Measurements from ENCODE around the gene IQSEC1. TPM values are rescaled to one million over a fixed set of nuclear protein-coding genes. Genes with fewer than 3 reads are reported as not detected.

The IQSEC1 gene
- total RNA-seq, 1 donor from 2014 or later, result 34.2 TPM

GRCh38 chr3:12871404-12871983, 201.7 kb downstream of the IQSEC1 start:
- DNase-seq (ENCODE audit: low spot score, unreplicated experiment), result no peak
- TF ChIP-seq, protein P1, sequence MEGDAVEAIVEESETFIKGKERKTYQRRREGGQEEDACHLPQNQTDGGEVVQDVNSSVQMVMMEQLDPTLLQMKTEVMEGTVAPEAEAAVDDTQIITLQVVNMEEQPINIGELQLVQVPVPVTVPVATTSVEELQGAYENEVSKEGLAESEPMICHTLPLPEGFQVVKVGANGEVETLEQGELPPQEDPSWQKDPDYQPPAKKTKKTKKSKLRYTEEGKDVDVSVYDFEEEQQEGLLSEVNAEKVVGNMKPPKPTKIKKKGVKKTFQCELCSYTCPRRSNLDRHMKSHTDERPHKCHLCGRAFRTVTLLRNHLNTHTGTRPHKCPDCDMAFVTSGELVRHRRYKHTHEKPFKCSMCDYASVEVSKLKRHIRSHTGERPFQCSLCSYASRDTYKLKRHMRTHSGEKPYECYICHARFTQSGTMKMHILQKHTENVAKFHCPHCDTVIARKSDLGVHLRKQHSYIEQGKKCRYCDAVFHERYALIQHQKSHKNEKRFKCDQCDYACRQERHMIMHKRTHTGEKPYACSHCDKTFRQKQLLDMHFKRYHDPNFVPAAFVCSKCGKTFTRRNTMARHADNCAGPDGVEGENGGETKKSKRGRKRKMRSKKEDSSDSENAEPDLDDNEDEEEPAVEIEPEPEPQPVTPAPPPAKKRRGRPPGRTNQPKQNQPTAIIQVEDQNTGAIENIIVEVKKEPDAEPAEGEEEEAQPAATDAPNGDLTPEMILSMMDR (IDR thresholded peaks at IDR 0.05; ENCODE audit: unreplicated experiment), result no peak
- no peaks in the 10 kb centered on the region for H3K9me3 Mint-ChIP-seq (ENCODE audit: low read depth)
- H3K36me3 Mint-ChIP-seq (ENCODE audit: insufficient read depth), result no peaks in the 10 kb centered on the region
- peaks cover 22% of the 10 kb centered on the region for H3K27me3 Mint-ChIP-seq
- peaks cover 10% of the 10 kb centered on the region for H3K4me1 Mint-ChIP-seq (ENCODE audit: low read depth)
- no peak overlapping the region for H3K4me3 Mint-ChIP-seq (ENCODE audit: low read depth)
- no peak overlapping the region for H3K27ac Mint-ChIP-seq

DNA sequence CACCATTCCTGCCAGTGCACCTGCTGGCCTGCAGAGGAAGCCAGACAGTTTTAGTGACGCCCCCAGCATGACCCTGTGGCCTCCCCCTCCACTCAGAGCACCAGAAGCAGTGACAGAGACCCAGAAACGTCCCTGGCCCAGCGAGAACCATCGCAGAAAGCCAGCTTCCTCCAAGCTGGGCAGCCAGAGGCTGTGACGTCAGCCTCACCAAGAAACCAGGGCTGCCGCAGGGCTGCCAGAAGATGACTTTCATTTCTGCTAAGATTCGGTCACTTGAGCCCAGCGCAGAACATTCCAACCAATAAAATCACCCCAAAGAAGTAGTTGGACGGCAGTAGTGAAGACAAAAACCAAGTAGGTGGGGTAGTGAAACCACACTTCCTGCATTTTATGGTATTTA, 202.3 kb downstream of the IQSEC1 start:
- TF ChIP-seq, protein P1 (IDR thresholded peaks at IDR 0.05; ENCODE audit: unreplicated experiment), result no peak
- Mint-ChIP-seq H3K27me3 (peaks cover 22% of the 10 kb centered on the region), H3K27ac (peak overlapping the region; percentile 63), H3K36me3 (ENCODE audit: insufficient read depth) (no peaks in the 10 kb centered on the region), H3K4me3 (ENCODE audit: low read depth) (no peak overlapping the region), H3K4me1 (ENCODE audit: low read depth) (peaks cover 9% of the 10 kb centered on the region), H3K9me3 (ENCODE audit: low read depth) (no peaks in the 10 kb centered on the region)
- DNase-seq (ENCODE audit: low spot score, unreplicated experiment), result no peak

- H3K4me3 Mint-ChIP-seq (ENCODE audit: low read depth), result peak overlapping the region; percentile 77
Observed at GRCh38 chr3:12869035-12869621, 204.1 kb downstream of the IQSEC1 start.

GRCh38 chr3:12868039-12869034, 204.9 kb downstream of the IQSEC1 start:
- Mint-ChIP-seq H3K27ac (peak overlapping the region; percentile 75), H3K27me3 (peaks cover 22% of the 10 kb centered on the region), H3K36me3 (ENCODE audit: insufficient read depth) (peaks cover 2% of the 10 kb centered on the region), H3K4me3 (ENCODE audit: low read depth) (peak overlapping the region; percentile 77), H3K4me1 (ENCODE audit: low read depth) (peaks cover 10% of the 10 kb centered on the region), H3K9me3 (ENCODE audit: low read depth) (peaks cover 5% of the 10 kb centered on the region)
- TF ChIP-seq, protein P1 (IDR thresholded peaks at IDR 0.05; ENCODE audit: unreplicated experiment), result peak; percentile 93
- DNase-seq (ENCODE audit: low spot score, unreplicated experiment), result peak; percentile 73

More at GRCh38 chr3:12869035-12869621, 204.1 kb downstream of the IQSEC1 start:
- peak; percentile 72 for DNase-seq (ENCODE audit: low spot score, unreplicated experiment)
- TF ChIP-seq, protein P1 (IDR thresholded peaks at IDR 0.05; ENCODE audit: unreplicated experiment), result no peak
- Mint-ChIP-seq H3K9me3 (ENCODE audit: low read depth) (peaks cover 5% of the 10 kb centered on the region), H3K4me1 (ENCODE audit: low read depth) (peaks cover 10% of the 10 kb centered on the region), H3K27me3 (peaks cover 22% of the 10 kb centered on the region), H3K36me3 (ENCODE audit: insufficient read depth) (peaks cover 2% of the 10 kb centered on the region), H3K27ac (no peak overlapping the region)

GRCh38 chr3:12866836-12867235, 206.4 kb downstream of the IQSEC1 start:
- Mint-ChIP-seq H3K4me1 (ENCODE audit: low read depth) (peaks cover 10% of the 10 kb centered on the region), H3K4me3 (ENCODE audit: low read depth) (no peak overlapping the region), H3K9me3 (ENCODE audit: low read depth) (peaks cover 5% of the 10 kb centered on the region), H3K36me3 (ENCODE audit: insufficient read depth) (peaks cover 2% of the 10 kb centered on the region), H3K27me3 (peaks cover 21% of the 10 kb centered on the region), H3K27ac (no peak overlapping the region)
- TF ChIP-seq, protein P1 (IDR thresholded peaks at IDR 0.05; ENCODE audit: unreplicated experiment), result no peak
- DNase-seq (ENCODE audit: low spot score, unreplicated experiment), result no peak
